Measurements from ENCODE around the gene RUNX1. TPM values are rescaled to one million over a fixed set of nuclear protein-coding genes. Genes with fewer than 3 reads are reported as not detected.
"Not testable (repeated sequence)": the region's sequence is repeated elsewhere in the genome, so short reads cannot be mapped to it uniquely, and the experiment has no call there.

RUNX1 gene
- total RNA-seq, 1 donor from 2014 or later = 18.7 TPM

GRCh38 chr21:34967509-34968289 is 81.4 kb downstream of the RUNX1 start:
- no peaks in the 10 kb centered on the region for H3K36me3 Mint-ChIP-seq (ENCODE audit: low read depth, unreplicated experiment)
- no peak overlapping the region for H3K27ac Mint-ChIP-seq (ENCODE audit: unreplicated experiment)
- no peak for TF ChIP-seq CTCF (IDR thresholded peaks at IDR 0.05; ENCODE audit: unreplicated experiment)
- no peak for DNase-seq (ENCODE audit: low spot score)
- H3K4me1 Mint-ChIP-seq (ENCODE audit: unreplicated experiment) = peaks cover 36% of the 10 kb centered on the region
- no peaks in the 10 kb centered on the region for H3K9me3 Mint-ChIP-seq (ENCODE audit: unreplicated experiment)
- H3K27me3 Mint-ChIP-seq (ENCODE audit: unreplicated experiment) = peaks cover 7% of the 10 kb centered on the region
- no peak overlapping the region for H3K4me3 Mint-ChIP-seq (ENCODE audit: unreplicated experiment)

DNA sequence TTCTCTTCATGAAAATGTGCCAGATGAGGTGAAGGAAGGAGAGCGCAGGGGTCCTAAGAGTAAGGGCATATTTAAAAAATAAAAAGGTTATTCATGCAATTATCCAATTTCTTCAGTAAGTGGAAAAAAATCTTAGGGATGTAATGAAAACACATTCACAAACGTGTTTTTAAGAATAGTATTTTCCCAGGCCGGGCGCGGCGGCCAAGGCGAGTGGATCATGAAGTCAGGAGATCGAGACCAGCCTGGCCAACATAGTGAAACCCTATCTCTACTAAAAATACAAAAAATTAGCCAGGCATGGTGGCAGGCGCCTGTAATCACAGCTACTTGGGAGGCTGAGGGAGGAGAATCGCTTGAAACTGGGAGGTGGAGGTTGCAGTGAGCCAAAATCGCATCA is 82.2 kb downstream of the RUNX1 start:
- H3K4me1 Mint-ChIP-seq (ENCODE audit: unreplicated experiment) = peaks cover 41% of the 10 kb centered on the region
- DNase-seq (ENCODE audit: low spot score); H3K27me3 Mint-ChIP-seq (ENCODE audit: unreplicated experiment); H3K4me3 Mint-ChIP-seq (ENCODE audit: unreplicated experiment); H3K27ac Mint-ChIP-seq (ENCODE audit: unreplicated experiment); H3K9me3 Mint-ChIP-seq (ENCODE audit: unreplicated experiment); H3K36me3 Mint-ChIP-seq (ENCODE audit: low read depth, unreplicated experiment): not testable (repeated sequence)

DNA sequence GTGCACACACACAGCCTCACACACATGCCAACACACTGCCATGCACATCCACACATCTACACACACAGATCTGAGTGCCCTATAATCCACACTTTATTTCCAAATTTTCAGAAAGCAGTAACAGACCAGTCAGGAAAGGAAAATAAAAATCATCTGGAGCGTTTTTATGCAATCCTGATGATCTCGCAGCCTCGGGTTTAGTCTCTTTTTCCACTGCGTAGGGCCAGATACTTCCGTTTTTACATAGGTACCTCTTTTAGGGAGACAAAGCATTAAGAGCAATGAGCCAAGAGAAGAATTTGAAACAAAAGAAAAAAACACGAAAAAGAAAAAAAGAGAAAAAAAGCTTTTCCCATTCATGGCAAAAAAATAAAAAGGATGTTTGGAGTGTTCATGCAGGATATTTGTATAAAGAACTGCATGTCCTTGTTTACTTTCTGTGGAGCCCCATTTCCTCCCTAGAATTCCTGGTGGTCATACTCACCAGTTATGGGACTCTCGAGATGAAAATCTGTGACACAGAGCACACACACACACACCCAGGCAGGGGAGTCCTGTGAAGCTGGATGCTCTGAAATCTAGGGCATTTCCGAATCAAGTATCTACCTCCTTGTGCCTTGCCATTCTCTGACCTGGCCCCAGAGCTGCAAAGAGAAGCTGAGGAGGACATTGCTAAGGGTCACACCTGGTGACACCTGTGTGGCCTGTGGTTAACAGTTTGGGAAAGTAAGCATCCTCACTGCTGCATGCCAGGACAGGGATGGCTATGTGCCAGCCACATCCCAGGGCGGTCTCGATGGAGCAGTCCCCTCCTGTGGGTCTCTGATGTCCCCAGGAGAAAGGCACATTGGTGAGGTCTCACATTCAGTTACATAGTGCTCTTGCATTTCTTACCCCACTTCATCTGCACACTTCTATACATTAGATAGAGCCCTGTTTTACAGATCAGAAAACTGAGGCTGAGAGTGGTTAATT is 83.6 kb downstream of the RUNX1 start:
- DNase-seq (ENCODE audit: low spot score) = no peak
- peaks cover 41% of the 10 kb centered on the region for H3K4me1 Mint-ChIP-seq (ENCODE audit: unreplicated experiment)
- H3K27ac Mint-ChIP-seq (ENCODE audit: unreplicated experiment) = no peak overlapping the region
- TF ChIP-seq CTCF (IDR thresholded peaks at IDR 0.05; ENCODE audit: unreplicated experiment) = no peak
- H3K27me3 Mint-ChIP-seq (ENCODE audit: unreplicated experiment) = peaks cover 7% of the 10 kb centered on the region
- H3K4me3 Mint-ChIP-seq (ENCODE audit: unreplicated experiment) = no peak overlapping the region
- H3K36me3 Mint-ChIP-seq (ENCODE audit: low read depth, unreplicated experiment) = no peaks in the 10 kb centered on the region
- no peaks in the 10 kb centered on the region for H3K9me3 Mint-ChIP-seq (ENCODE audit: unreplicated experiment)

- TF ChIP-seq CTCF (IDR thresholded peaks at IDR 0.05; ENCODE audit: unreplicated experiment) = no peak
- H3K27me3 Mint-ChIP-seq (ENCODE audit: unreplicated experiment) = peaks cover 7% of the 10 kb centered on the region
- no peak for DNase-seq (ENCODE audit: low spot score)
- no peaks in the 10 kb centered on the region for H3K36me3 Mint-ChIP-seq (ENCODE audit: low read depth, unreplicated experiment)
- no peaks in the 10 kb centered on the region for H3K9me3 Mint-ChIP-seq (ENCODE audit: unreplicated experiment)
- no peak overlapping the region for H3K4me3 Mint-ChIP-seq (ENCODE audit: unreplicated experiment)
- peaks cover 37% of the 10 kb centered on the region for H3K4me1 Mint-ChIP-seq (ENCODE audit: unreplicated experiment)
- H3K27ac Mint-ChIP-seq (ENCODE audit: unreplicated experiment) = no peak overlapping the region
These were observed 86.4 kb downstream of the RUNX1 start for GRCh38 chr21:34962586-34963222.

- H3K4me1 Mint-ChIP-seq (ENCODE audit: unreplicated experiment) = peaks cover 32% of the 10 kb centered on the region
- DNase-seq (ENCODE audit: low spot score) = no peak
- H3K4me3 Mint-ChIP-seq (ENCODE audit: unreplicated experiment) = no peak overlapping the region
- TF ChIP-seq CTCF (IDR thresholded peaks at IDR 0.05; ENCODE audit: unreplicated experiment) = no peak
- H3K36me3 Mint-ChIP-seq (ENCODE audit: low read depth, unreplicated experiment) = no peaks in the 10 kb centered on the region
- H3K27ac Mint-ChIP-seq (ENCODE audit: unreplicated experiment) = no peak overlapping the region
- peaks cover 7% of the 10 kb centered on the region for H3K27me3 Mint-ChIP-seq (ENCODE audit: unreplicated experiment)
- H3K9me3 Mint-ChIP-seq (ENCODE audit: unreplicated experiment) = no peaks in the 10 kb centered on the region
These were observed 87.0 kb downstream of the RUNX1 start for GRCh38 chr21:34962136-34962535.
